Measurements from ENCODE around the gene TBX10.
"Not testable (repeated sequence)": the region's sequence is repeated elsewhere in the genome, so short reads cannot be mapped to it uniquely, and the experiment has no call there.

GRCh38 chr11:67660752-67661151 lies 21.2 kb upstream of the TBX10 start:
- TF ChIP-seq CTCF (IDR thresholded peaks at IDR 0.05; ENCODE audit: low read length); EZH2 (optimal IDR thresholded peaks at IDR 0.05; ENCODE audit: low read depth, low read length); EZH2phosphoT487 (IDR thresholded peaks at IDR 0.05; ENCODE audit: low read length): not testable (repeated sequence)
